Endodermal cell (in vitro differentiated cells): ENCODE results near the gene NUBPL. TPM values are rescaled to one million over a fixed set of nuclear protein-coding genes. Genes with fewer than 3 reads are reported as not detected.
"Not testable (repeated sequence)": the region's sequence is repeated elsewhere in the genome, so short reads cannot be mapped to it uniquely, and the experiment has no call there.

ENCODE experiments used
- DNase-seq: peaks from one replicate; pipeline ENCODE4 v3.0.0-alpha.2; 2017
- H3K27ac ChIP-seq: 2 replicates; pipeline ENCODE4 v1.5.1; 2013; ENCODE audit warnings: mild to moderate bottlenecking, low read depth, low read length, moderate library complexity
- H3K27me3 ChIP-seq: 2 replicates; pipeline ENCODE4 v1.6.1; 2013; ENCODE audit warnings: mild to moderate bottlenecking, low read length, moderate library complexity; ENCODE audit not compliant: insufficient read depth, control insufficient read depth, poor library complexity, severe bottlenecking
- H3K36me3 ChIP-seq: 2 replicates; pipeline ENCODE4 v1.7.0; 2013; ENCODE audit warnings: mild to moderate bottlenecking, low read length, moderate library complexity; ENCODE audit not compliant: control insufficient read depth, insufficient read depth
- H3K4me1 ChIP-seq: one replicate; pipeline ENCODE4 v1.7.0; 2013; ENCODE audit warnings: low read length; ENCODE audit not compliant: control insufficient read depth, insufficient read depth
- H3K4me3 ChIP-seq: 2 replicates; pipeline ENCODE4 v1.5.1; 2013; ENCODE audit warnings: mild to moderate bottlenecking, low read length, moderate library complexity
- H3K9ac ChIP-seq: 2 replicates; pipeline ENCODE4 v1.6.1; 2013; ENCODE audit warnings: mild to moderate bottlenecking, low read length, moderate library complexity; ENCODE audit not compliant: poor library complexity, severe bottlenecking; ENCODE audit errors: extremely low read depth
- H3K9me3 ChIP-seq: 2 replicates; pipeline ENCODE4 v1.6.1; 2013; ENCODE audit warnings: mild to moderate bottlenecking, low read length, moderate library complexity; ENCODE audit not compliant: control insufficient read depth
- H3K27ac Mint-ChIP-seq: 2 replicates; pipeline ENCODE4 v1.8.0; 2020; ENCODE audit warnings: mixed read lengths
- H3K27me3 Mint-ChIP-seq: 2 replicates; pipeline ENCODE4 v1.8.0; 2021; ENCODE audit warnings: mild to moderate bottlenecking, mixed read lengths; ENCODE audit not compliant: insufficient read depth
- H3K36me3 Mint-ChIP-seq: 2 replicates; pipeline ENCODE4 v1.8.0; 2020; ENCODE audit warnings: low read depth, mixed read lengths
- H3K4me1 Mint-ChIP-seq: 2 replicates; pipeline ENCODE4 v1.8.0; 2020; ENCODE audit warnings: mixed read lengths
- H3K4me3 Mint-ChIP-seq: 2 replicates; pipeline ENCODE4 v1.8.0; 2020; ENCODE audit warnings: mild to moderate bottlenecking, moderate library complexity, mixed read lengths
- H3K9me3 Mint-ChIP-seq: 2 replicates; pipeline ENCODE4 v1.8.0; 2020; ENCODE audit warnings: mild to moderate bottlenecking, mixed read lengths
- WGBS, 2 experiments: methylation state at CpG; one replicate each; pipeline versions ENCODE4 v1.1.5 to v1.1.7; 2013; ENCODE audit warnings: missing lambda C conversion rate in 2 of 2, mixed read lengths in 1 of 2; ENCODE audit not compliant: insufficient coverage in 1 of 2, insufficient read length in 1 of 2; 5-methylcytosine and 5-hydroxymethylcytosine counted together
- total RNA-seq, 2 donors: library from RNA; stranded (reverse); fragmentation: NEBNext Ultra II Directional in 1 of 2; extraction: Animal tissue kit (Norgen Biotek cat#: 25700) in 1 of 2; gene quantifications; 2 replicates in 1 of 2; 3 replicates in 1 of 2; pipeline ENCODE4 v1.2.1, GENCODE V29; 2021
- TF ChIP-seq, protein P1 (sequence below): fragments of 200-600 bp; sonication (generic); conservative IDR thresholded peaks from 2 replicates; pipeline ENCODE4 v1.5.0; 2021; ENCODE audit warnings: antibody characterized with exemption, mild to moderate bottlenecking

Gene NUBPL
- total RNA-seq, 2 donors from 2014 or later: 12.2 to 14.0 TPM

DNA sequence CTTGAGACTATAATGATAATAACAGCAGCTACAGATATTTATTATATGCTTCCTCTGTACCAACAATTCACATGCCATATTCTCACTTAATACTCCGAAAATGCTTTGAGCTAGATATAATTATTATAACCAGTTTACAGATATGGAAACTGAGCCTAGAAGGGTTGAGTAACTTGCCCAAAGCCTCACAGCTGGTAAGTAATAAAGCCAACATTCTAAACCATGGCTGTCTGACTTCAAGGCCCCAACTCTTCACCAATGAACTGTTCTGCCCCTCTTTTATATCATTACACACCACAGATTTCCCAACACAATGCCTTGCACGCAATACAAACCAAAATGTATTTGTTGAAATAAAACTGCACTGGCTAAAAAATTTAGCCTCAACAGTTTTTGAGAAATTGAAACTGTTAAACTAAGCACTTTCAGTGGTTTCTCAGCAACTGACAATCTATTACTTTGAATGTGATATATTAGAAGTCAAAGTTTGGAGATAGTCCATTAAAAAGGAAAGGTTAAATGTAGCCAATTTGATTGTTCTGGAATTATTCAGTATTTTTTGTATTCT is 293.4 kb downstream of the NUBPL start:
- Histone ChIP-seq H3K4me1 (no peaks in the 10 kb centered on the region), H3K27ac (no peak overlapping the region), H3K27me3 (no peaks in the 10 kb centered on the region), H3K9me3 (no peaks in the 10 kb centered on the region), H3K4me3 (no peak overlapping the region), H3K9ac (no peak overlapping the region), H3K36me3 (no peaks in the 10 kb centered on the region)
- WGBS, 2 experiments: 100% methylated on average over 1 of the region's 2 CpGs; no CpG with 5 or more reads in 1 of the 2 experiments
- DNase-seq: no peak
- H3K4me3 Mint-ChIP-seq: no peak overlapping the region
- H3K27ac Mint-ChIP-seq: no peak overlapping the region
- peaks cover 10% of the 10 kb centered on the region for H3K36me3 Mint-ChIP-seq
- no peaks in the 10 kb centered on the region for H3K4me1 Mint-ChIP-seq
- no peaks in the 10 kb centered on the region for H3K27me3 Mint-ChIP-seq
- peaks cover 7% of the 10 kb centered on the region for H3K9me3 Mint-ChIP-seq
- TF ChIP-seq, protein P1, sequence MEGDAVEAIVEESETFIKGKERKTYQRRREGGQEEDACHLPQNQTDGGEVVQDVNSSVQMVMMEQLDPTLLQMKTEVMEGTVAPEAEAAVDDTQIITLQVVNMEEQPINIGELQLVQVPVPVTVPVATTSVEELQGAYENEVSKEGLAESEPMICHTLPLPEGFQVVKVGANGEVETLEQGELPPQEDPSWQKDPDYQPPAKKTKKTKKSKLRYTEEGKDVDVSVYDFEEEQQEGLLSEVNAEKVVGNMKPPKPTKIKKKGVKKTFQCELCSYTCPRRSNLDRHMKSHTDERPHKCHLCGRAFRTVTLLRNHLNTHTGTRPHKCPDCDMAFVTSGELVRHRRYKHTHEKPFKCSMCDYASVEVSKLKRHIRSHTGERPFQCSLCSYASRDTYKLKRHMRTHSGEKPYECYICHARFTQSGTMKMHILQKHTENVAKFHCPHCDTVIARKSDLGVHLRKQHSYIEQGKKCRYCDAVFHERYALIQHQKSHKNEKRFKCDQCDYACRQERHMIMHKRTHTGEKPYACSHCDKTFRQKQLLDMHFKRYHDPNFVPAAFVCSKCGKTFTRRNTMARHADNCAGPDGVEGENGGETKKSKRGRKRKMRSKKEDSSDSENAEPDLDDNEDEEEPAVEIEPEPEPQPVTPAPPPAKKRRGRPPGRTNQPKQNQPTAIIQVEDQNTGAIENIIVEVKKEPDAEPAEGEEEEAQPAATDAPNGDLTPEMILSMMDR: no peak

GRCh38 chr14:31855262-31855661 is 294.1 kb downstream of the NUBPL start:
- H3K27ac ChIP-seq: no peak overlapping the region
- no peaks in the 10 kb centered on the region for H3K4me1 ChIP-seq
- Mint-ChIP-seq H3K4me3 (no peak overlapping the region), H3K9me3 (peaks cover 7% of the 10 kb centered on the region), H3K4me1 (no peaks in the 10 kb centered on the region), H3K27me3 (no peaks in the 10 kb centered on the region), H3K27ac (no peak overlapping the region), H3K36me3 (peaks cover 10% of the 10 kb centered on the region)
- TF ChIP-seq, protein P1: no peak
- WGBS, 2 experiments: 92% methylated on average over 1 of the region's 1 CpG; no CpG with 5 or more reads in 1 of the 2 experiments
- H3K4me3 ChIP-seq: no peak overlapping the region
- no peaks in the 10 kb centered on the region for H3K9me3 ChIP-seq
- H3K36me3 ChIP-seq: no peaks in the 10 kb centered on the region
- H3K9ac ChIP-seq: no peak overlapping the region
- no peak for DNase-seq
- no peaks in the 10 kb centered on the region for H3K27me3 ChIP-seq

GRCh38 chr14:31856003-31856402 is 294.8 kb downstream of the NUBPL start:
- not testable (repeated sequence) for H3K27me3 ChIP-seq, H3K36me3 Mint-ChIP-seq, H3K27ac Mint-ChIP-seq, H3K4me3 Mint-ChIP-seq, H3K4me3 ChIP-seq, H3K9ac ChIP-seq, H3K27me3 Mint-ChIP-seq, H3K36me3 ChIP-seq, DNase-seq, H3K27ac ChIP-seq, H3K4me1 Mint-ChIP-seq, H3K4me1 ChIP-seq, H3K9me3 Mint-ChIP-seq, H3K9me3 ChIP-seq
- WGBS, 2 experiments: 97% methylated on average over 2 of the region's 2 CpGs; no CpG with 5 or more reads in 1 of the 2 experiments

- Histone ChIP-seq H3K4me3 (no peak overlapping the region), H3K4me1 (no peaks in the 10 kb centered on the region), H3K36me3 (no peaks in the 10 kb centered on the region), H3K9ac (no peak overlapping the region), H3K27ac (no peak overlapping the region), H3K9me3 (no peaks in the 10 kb centered on the region), H3K27me3 (no peaks in the 10 kb centered on the region)
- no peak overlapping the region for H3K27ac Mint-ChIP-seq
- TF ChIP-seq, protein P1: no peak
- H3K9me3 Mint-ChIP-seq: peaks cover 7% of the 10 kb centered on the region
- DNase-seq: no peak
- 92% methylated on average over 1 of the region's 1 CpG; no CpG with 5 or more reads in 1 of the 2 experiments for WGBS, 2 experiments
- peaks cover 10% of the 10 kb centered on the region for H3K36me3 Mint-ChIP-seq
- H3K4me1 Mint-ChIP-seq: no peaks in the 10 kb centered on the region
- no peaks in the 10 kb centered on the region for H3K27me3 Mint-ChIP-seq
- no peak overlapping the region for H3K4me3 Mint-ChIP-seq
Measured at GRCh38 chr14:31858868-31859267, 297.7 kb downstream of the NUBPL start.
